ENCODE results near the gene CDH13. TPM values are rescaled to one million over a fixed set of nuclear protein-coding genes. Genes with fewer than 3 reads are reported as not detected.

The CDH13 gene
- total RNA-seq, 1 donor = 102 TPM

DNA sequence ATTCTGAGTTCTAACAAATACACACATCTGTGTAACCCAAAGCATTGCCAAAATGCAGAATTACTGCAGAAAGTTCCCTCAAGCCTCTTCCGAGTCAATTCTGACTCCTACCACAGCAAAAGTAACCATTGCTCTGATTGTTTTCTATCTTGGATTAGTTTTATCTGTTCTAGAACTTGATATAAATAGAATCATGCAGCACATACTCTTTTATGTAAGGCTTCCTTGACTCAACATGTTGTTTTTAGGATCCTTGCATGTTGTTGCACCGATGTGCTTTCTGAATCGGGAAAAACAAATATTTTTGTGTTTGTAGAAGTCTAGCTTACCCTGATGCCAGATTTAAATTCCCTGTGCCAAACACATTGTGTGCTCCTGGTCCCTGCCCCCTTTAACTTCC is 140.4 kb downstream of the CDH13 start:
- no peak for TF ChIP-seq CTCF (IDR thresholded peaks at IDR 0.05; ENCODE audit: extremely low read depth, low read depth, low read length)
- DNase-seq (ENCODE audit: insufficient read length, low spot score, missing footprints) = no peak
- Histone ChIP-seq H3K27me3 (ENCODE audit: insufficient read depth, low read length) (no peaks in the 10 kb centered on the region), H3K4me1 (ENCODE audit: insufficient read depth, low read length) (no peaks in the 10 kb centered on the region), H3K9me3 (ENCODE audit: low read depth, low read length) (no peaks in the 10 kb centered on the region), H2AFZ (ENCODE audit: low read length) (no peak overlapping the region), H3K36me3 (ENCODE audit: insufficient read depth, low read length) (no peaks in the 10 kb centered on the region), H3K27ac (ENCODE audit: low read depth, low read length) (no peak overlapping the region), H3K4me2 (ENCODE audit: insufficient read depth, low read length) (no peak overlapping the region), H4K20me1 (ENCODE audit: insufficient read depth, low read length) (no peaks in the 10 kb centered on the region), H3K4me3 (ENCODE audit: insufficient read depth, low read length) (no peak overlapping the region), H3K79me2 (ENCODE audit: insufficient read depth, low read length) (no peaks in the 10 kb centered on the region)

DNA sequence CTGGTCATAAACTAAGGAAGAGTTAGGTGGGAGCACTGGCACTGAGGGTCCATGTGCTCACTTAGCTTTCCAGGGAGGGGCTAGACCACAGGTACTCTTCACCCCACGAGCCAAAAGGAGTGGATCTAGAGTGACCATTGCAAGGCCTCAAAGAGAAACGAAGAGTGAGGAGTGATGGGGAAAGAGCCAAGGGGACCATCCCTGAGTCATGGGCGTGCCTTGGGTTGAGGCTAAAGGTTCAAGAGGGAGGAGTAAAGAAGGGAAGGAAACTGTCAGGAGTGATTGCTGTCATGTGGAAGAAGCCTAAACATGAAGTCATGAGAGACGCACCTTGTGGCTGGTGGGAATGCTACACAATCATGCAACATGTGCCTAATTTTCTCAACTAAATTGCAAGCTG is 141.0 kb downstream of the CDH13 start:
- no peak for TF ChIP-seq CTCF (IDR thresholded peaks at IDR 0.05; ENCODE audit: extremely low read depth, low read depth, low read length)
- Histone ChIP-seq H3K27ac (ENCODE audit: low read depth, low read length) (no peak overlapping the region), H3K9me3 (ENCODE audit: low read depth, low read length) (no peaks in the 10 kb centered on the region), H2AFZ (ENCODE audit: low read length) (no peak overlapping the region), H3K27me3 (ENCODE audit: insufficient read depth, low read length) (no peaks in the 10 kb centered on the region), H3K4me1 (ENCODE audit: insufficient read depth, low read length) (no peaks in the 10 kb centered on the region), H3K4me3 (ENCODE audit: insufficient read depth, low read length) (no peak overlapping the region), H3K79me2 (ENCODE audit: insufficient read depth, low read length) (no peaks in the 10 kb centered on the region), H4K20me1 (ENCODE audit: insufficient read depth, low read length) (no peaks in the 10 kb centered on the region), H3K36me3 (ENCODE audit: insufficient read depth, low read length) (no peaks in the 10 kb centered on the region), H3K4me2 (ENCODE audit: insufficient read depth, low read length) (no peak overlapping the region)
- DNase-seq (ENCODE audit: insufficient read length, low spot score, missing footprints) = no peak

GRCh38 chr16:82769845-82770244 is 143.1 kb downstream of the CDH13 start:
- DNase-seq (ENCODE audit: insufficient read length, low spot score, missing footprints) = no peak
- Histone ChIP-seq H3K4me1 (ENCODE audit: insufficient read depth, low read length) (no peaks in the 10 kb centered on the region), H3K4me2 (ENCODE audit: insufficient read depth, low read length) (no peak overlapping the region), H3K27me3 (ENCODE audit: insufficient read depth, low read length) (no peaks in the 10 kb centered on the region), H3K79me2 (ENCODE audit: insufficient read depth, low read length) (no peaks in the 10 kb centered on the region), H3K9me3 (ENCODE audit: low read depth, low read length) (no peaks in the 10 kb centered on the region), H3K36me3 (ENCODE audit: insufficient read depth, low read length) (no peaks in the 10 kb centered on the region), H3K4me3 (ENCODE audit: insufficient read depth, low read length) (no peak overlapping the region), H3K27ac (ENCODE audit: low read depth, low read length) (no peak overlapping the region), H4K20me1 (ENCODE audit: insufficient read depth, low read length) (no peaks in the 10 kb centered on the region), H2AFZ (ENCODE audit: low read length) (no peak overlapping the region)
- no peak for TF ChIP-seq CTCF (IDR thresholded peaks at IDR 0.05; ENCODE audit: extremely low read depth, low read depth, low read length)

DNA sequence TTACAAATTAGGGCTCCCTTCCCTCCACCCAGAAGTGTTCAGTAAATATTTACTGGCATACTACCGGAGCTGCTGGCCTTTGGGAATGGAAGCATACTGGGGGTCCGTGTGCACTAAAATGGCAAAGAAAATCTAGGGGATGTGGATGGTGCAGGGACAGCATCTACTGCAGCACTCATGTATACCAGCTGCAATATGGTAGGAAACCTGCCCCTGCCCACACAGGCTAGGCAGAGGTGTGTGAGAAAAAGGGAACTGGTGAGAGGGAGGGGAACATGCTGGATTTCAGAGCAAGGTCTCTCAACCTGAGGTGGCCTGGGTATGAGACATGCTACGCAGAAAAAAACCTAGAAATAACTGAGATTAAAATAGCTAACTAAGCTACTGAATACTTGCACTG is 145.4 kb downstream of the CDH13 start:
- Histone ChIP-seq H3K27ac (ENCODE audit: low read depth, low read length) (no peak overlapping the region), H3K4me1 (ENCODE audit: insufficient read depth, low read length) (no peaks in the 10 kb centered on the region), H3K36me3 (ENCODE audit: insufficient read depth, low read length) (no peaks in the 10 kb centered on the region), H3K27me3 (ENCODE audit: insufficient read depth, low read length) (no peaks in the 10 kb centered on the region), H3K79me2 (ENCODE audit: insufficient read depth, low read length) (no peaks in the 10 kb centered on the region), H2AFZ (ENCODE audit: low read length) (no peak overlapping the region), H4K20me1 (ENCODE audit: insufficient read depth, low read length) (peaks cover 2% of the 10 kb centered on the region), H3K9me3 (ENCODE audit: low read depth, low read length) (no peaks in the 10 kb centered on the region), H3K4me3 (ENCODE audit: insufficient read depth, low read length) (no peak overlapping the region), H3K4me2 (ENCODE audit: insufficient read depth, low read length) (no peak overlapping the region)
- no peak for DNase-seq (ENCODE audit: insufficient read length, low spot score, missing footprints)
- no peak for TF ChIP-seq CTCF (IDR thresholded peaks at IDR 0.05; ENCODE audit: extremely low read depth, low read depth, low read length)
